HPDE6-E6E7 (cell line): ENCODE results near the gene FIZ1.

Experiments
- DNase-seq: peaks from one replicate; pipeline ENCODE4 v3.0.0; 2011; ENCODE audit warnings: missing footprints; ENCODE audit errors: extremely low spot score

The FIZ1 gene

GRCh38 chr19:55613930-55614710 is 14.8 kb upstream of the FIZ1 start:
- DNase-seq = no peak

GRCh38 chr19:55613396-55613795 is 14.1 kb upstream of the FIZ1 start:
- no peak for DNase-seq

- DNase-seq = no peak
These were observed 12.8 kb upstream of the FIZ1 start for GRCh38 chr19:55611983-55612645.

- DNase-seq = no peak
These were observed 12.1 kb upstream of the FIZ1 start for GRCh38 chr19:55611300-55611982.

- DNase-seq = no peak
These were observed 10.0 kb upstream of the FIZ1 start for GRCh38 chr19:55609326-55609725.

GRCh38 chr19:55606817-55607216 is 7.5 kb upstream of the FIZ1 start:
- no peak for DNase-seq

- no peak for DNase-seq
These were observed 7.1 kb upstream of the FIZ1 start for GRCh38 chr19:55606471-55606787.

GRCh38 chr19:55605637-55606470 is 6.5 kb upstream of the FIZ1 start, which contains the start of gene ZNF865:
ZNF865 (plus strand) TSS chr19:55605647; CDS start chr19:55613619, 7,972 bp downstream.
- DNase-seq = peak; percentile 72

GRCh38 chr19:55605207-55605636 is 5.9 kb upstream of the FIZ1 start:
- DNase-seq = peak; percentile 95

GRCh38 chr19:55603581-55604292 is 4.4 kb upstream of the FIZ1 start:
- DNase-seq = no peak

- DNase-seq = no peak
These were observed 3.8 kb upstream of the FIZ1 start for GRCh38 chr19:55603115-55603514.

- DNase-seq = no peak
These were observed 3.0 kb upstream of the FIZ1 start for GRCh38 chr19:55602104-55603001.

- DNase-seq = peak; percentile 59
These were observed 1.8 kb upstream of the FIZ1 start for GRCh38 chr19:55601084-55601483.

- DNase-seq = no peak
These were observed 1.3 kb upstream of the FIZ1 start for GRCh38 chr19:55600662-55601028.

GRCh38 chr19:55599842-55600661 is 735 bp upstream of the FIZ1 start, which contains the start of gene ZNF524:
ZNF524 (plus strand) TSS chr19:55600288; CDS start chr19:55602113, 1,825 bp downstream.
- DNase-seq = peak; percentile 66

GRCh38 chr19:55598719-55599467 is 424 bp downstream of the FIZ1 start:
- peak; percentile 73 for DNase-seq

GRCh38 chr19:55598034-55598433 is 1.3 kb downstream of the FIZ1 start:
- no peak for DNase-seq

- DNase-seq = no peak
These were observed 1.8 kb downstream of the FIZ1 start for GRCh38 chr19:55597501-55597921.
